HepG2 (cell line): Measurements from ENCODE around the gene MYRIP. TPM values are rescaled to one million over a fixed set of nuclear protein-coding genes. Genes with fewer than 3 reads are reported as not detected.
A peak's percentile ranks its signal among the peaks of the same experiment; 100 is the strongest.

ENCODE experiments used
- ARID4A ChIP-seq: sonication (generic); formaldehyde crosslinking; IDR thresholded peaks from 2 replicates; pipeline ENCODE4 v1.5.0; 2020; ENCODE audit warnings: mild to moderate bottlenecking, missing genetic modification reagents, borderline replicate concordance
- ATF2 ChIP-seq: sonication (generic); formaldehyde crosslinking; IDR thresholded peaks from 2 replicates; pipeline ENCODE4 v1.4.0; 2020; ENCODE audit warnings: missing genetic modification reagents
- ATF4 ChIP-seq, 2 experiments: fragments of 450-650 bp in 1 of 2; sonication (generic) in 1 of 2; formaldehyde crosslinking; IDR thresholded peaks; 2 replicates each; pipeline versions ENCODE4 v1.5.0 to v1.8.0; 2020 to 2022; ENCODE audit warnings: mild to moderate bottlenecking in 1 of 2, missing genetic modification reagents in 1 of 2
- DNMT1 ChIP-seq: sonication (generic); formaldehyde crosslinking; IDR thresholded peaks from 2 replicates; pipeline ENCODE4 v1.5.1; 2020; ENCODE audit warnings: mild to moderate bottlenecking, missing genetic modification reagents
- FOXA1 ChIP-seq, 2 experiments: fragments of 450-650 bp in 1 of 2; sonication (generic) in 1 of 2; formaldehyde crosslinking in 1 of 2; IDR thresholded peaks; 2 replicates each; pipeline versions ENCODE4 v1.4.0 to v1.6.1; 2016 to 2020; ENCODE audit warnings: missing genetic modification reagents in 1 of 2
- FOXP4 ChIP-seq: sonication (generic); formaldehyde crosslinking; IDR thresholded peaks from 2 replicates; pipeline ENCODE4 v1.4.0; 2020; ENCODE audit warnings: missing genetic modification reagents
- GATAD1 ChIP-seq: IDR thresholded peaks from 2 replicates; pipeline ENCODE4 v1.6.1; 2016; ENCODE audit warnings: missing genetic modification reagents, missing compliant biosample characterization
- GFI1 ChIP-seq: sonication (generic); formaldehyde crosslinking; IDR thresholded peaks from 2 replicates; pipeline ENCODE4 v1.5.0; 2020; ENCODE audit warnings: missing genetic modification reagents, mild to moderate bottlenecking, borderline replicate concordance
- HNRNPUL1 ChIP-seq: fragments of 200-400 bp; formaldehyde crosslinking; IDR thresholded peaks from 2 replicates; pipeline ENCODE4 v1.6.1; 2017; ENCODE audit warnings: low read depth, mild to moderate bottlenecking, low read length, moderate library complexity
- MED1 ChIP-seq: sonication (generic); formaldehyde crosslinking; IDR thresholded peaks from 2 replicates; pipeline ENCODE4 v1.4.0; 2020; ENCODE audit warnings: missing genetic modification reagents
- NONO ChIP-seq, 2 experiments: fragments of 450-650 bp in 1 of 2; sonication (generic) in 1 of 2; formaldehyde crosslinking in 1 of 2; IDR thresholded peaks in 1 of 2; conservative IDR thresholded peaks in 1 of 2; 2 replicates each; pipeline versions ENCODE4 v1.6.1 to v1.8.0; 2017 to 2022; ENCODE audit warnings: mild to moderate bottlenecking in 1 of 2, missing genetic modification reagents in 1 of 2, moderate library complexity in 1 of 2
- RARA ChIP-seq: IDR thresholded peaks from 2 replicates; pipeline ENCODE4 v1.6.1; 2016; ENCODE audit warnings: missing genetic modification reagents, missing compliant biosample characterization
- REPIN1 ChIP-seq: sonication (generic); formaldehyde crosslinking; IDR thresholded peaks from 2 replicates; pipeline ENCODE4 v1.8.0; 2022; ENCODE audit warnings: missing genetic modification reagents, low read depth, mild to moderate bottlenecking, borderline replicate concordance
- SOX5 ChIP-seq: IDR thresholded peaks from 2 replicates; pipeline ENCODE4 v1.6.1; 2016; ENCODE audit warnings: borderline replicate concordance
- SOX6 ChIP-seq, 2 experiments: fragments of 450-650 bp in 1 of 2; sonication (generic) in 1 of 2; formaldehyde crosslinking in 1 of 2; IDR thresholded peaks; 2 replicates each; pipeline versions ENCODE4 v1.4.0 to v1.6.1; 2017 to 2020; ENCODE audit warnings: antibody characterized with exemption in 1 of 2, mild to moderate bottlenecking in 1 of 2, missing genetic modification reagents in 1 of 2
- TRIM24 ChIP-seq: sonication (generic); formaldehyde crosslinking; IDR thresholded peaks from 2 replicates; pipeline ENCODE4 v1.8.0; 2022; ENCODE audit warnings: mild to moderate bottlenecking, missing genetic modification reagents
- ZNF263 ChIP-seq: sonication (generic); formaldehyde crosslinking; IDR thresholded peaks from 2 replicates; pipeline ENCODE4 v1.4.0; 2020; ENCODE audit warnings: missing genetic modification reagents
- ZNF644 ChIP-seq: IDR thresholded peaks from 2 replicates; pipeline ENCODE4 v1.6.1; 2016; ENCODE audit warnings: low read depth
- polyA plus RNA-seq, 8 experiments: library from polyadenylated mRNA; depleted of rRNA in 3 of 8; stranded (reverse) in 7 of 8; unstranded in 1 of 8; fragments of >200 nt; fragmentation: Illumina TruSeq in 4 of 8; extraction: Trizol in 4 of 8; gene quantifications; 2 replicates each; pipeline versions ENCODE4 v1.2.1 to v1.2.3, GENCODE V29; 2011 to 2016; ENCODE audit warnings: low read depth in 4 of 8, missing spikeins in 1 of 8, mixed read lengths in 1 of 8; ENCODE audit not compliant: insufficient read depth in 1 of 8
- total RNA-seq, 5 experiments: library from RNA; depleted of rRNA; stranded (reverse); fragments of >200 nt; fragmentation: Illumina TruSeq; extraction: Trizol; gene quantifications; 2 replicates each; pipeline ENCODE4 v1.2.3, GENCODE V29; 2016; ENCODE audit warnings: low read depth in 1 of 5

MYRIP gene
- total and polyA plus RNA-seq, 2 of the 13 experiments (the other 11 are each of a cell fraction or from before 2014, with no cell fraction given) = 0.64 to 0.84 TPM

- TF ChIP-seq RARA = peak; percentile 38; the same call in 1 of the 2 replicates
- peak; percentile 62; the same call in 1 of the 2 replicates for TF ChIP-seq FOXP4 (CRISPR knock-in tag)
- no peak for TF ChIP-seq DNMT1 (CRISPR knock-in tag)
- TF ChIP-seq NONO (IDR thresholded peaks at IDR 0.05) = no peak
- 0 out of 2 replicates have a peak, but pooled peaks have one; percentile 13 for TF ChIP-seq NONO (CRISPR knock-in tag; conservative IDR thresholded peaks at IDR 0.05)
- TF ChIP-seq SOX6 (IDR thresholded peaks at IDR 0.05) = no peak
- peak; percentile 93 for TF ChIP-seq SOX6 (CRISPR knock-in tag; IDR thresholded peaks at IDR 0.05)
- TF ChIP-seq HNRNPUL1 = 0 out of 2 replicates have a peak, but pooled peaks have one; percentile 26
- 0 out of 2 replicates have a peak, but pooled peaks have one; percentile 39 for TF ChIP-seq ATF2
- TF ChIP-seq FOXA1 (IDR thresholded peaks at IDR 0.05) = peak; percentile 72; the same call in 1 of the 2 replicates
- TF ChIP-seq FOXA1 (CRISPR knock-in tag; IDR thresholded peaks at IDR 0.05) = peak; percentile 87
- no peak for TF ChIP-seq TRIM24 (CRISPR knock-in tag)
- TF ChIP-seq GATAD1 (CRISPR knock-in tag) = 0 out of 2 replicates have a peak, but pooled peaks have one; percentile 24
- TF ChIP-seq MED1 (CRISPR knock-in tag) = no peak
- peak; percentile 49; the same call in 1 of the 2 replicates for TF ChIP-seq ZNF644 (CRISPR knock-in tag)
- peak in 1 of 2 experiments; percentile 12; a peak in 1 of 4 replicates for TF ChIP-seq ATF4 (CRISPR knock-in tag; IDR thresholded peaks at IDR 0.05)
- TF ChIP-seq GFI1 (CRISPR knock-in tag) = peak; percentile 98
- TF ChIP-seq ZNF263 = no peak
- TF ChIP-seq ARID4A (CRISPR knock-in tag) = 0 out of 2 replicates have a peak, but pooled peaks have one; percentile 6
- peak; percentile 89 for TF ChIP-seq SOX5 (CRISPR knock-in tag)
- 0 out of 2 replicates have a peak, but pooled peaks have one; percentile 33 for TF ChIP-seq REPIN1 (CRISPR knock-in tag)
Observed at GRCh38 chr3:40086890-40087883, 277.8 kb downstream of the MYRIP start (continued).
